ENCODE results near the gene AFG1L.
A peak's percentile ranks its signal among the peaks of the same experiment; 100 is the strongest.

The AFG1L gene

GRCh38 chr6:108555399-108556052, 260.7 kb downstream of the AFG1L start:
- no peak overlapping the region for H3K27ac ChIP-seq (ENCODE audit: low read length)
- H4K20me1 ChIP-seq (ENCODE audit: insufficient read depth, low read length) = no peaks in the 10 kb centered on the region
- H3K4me2 ChIP-seq (ENCODE audit: low read length) = no peak overlapping the region
- TF ChIP-seq CTCF (IDR thresholded peaks at IDR 0.05; ENCODE audit: low read depth, low read length) = no peak
- TF ChIP-seq EZH2phosphoT487 (IDR thresholded peaks at IDR 0.05; ENCODE audit: low read depth) = no peak
- H3K9ac ChIP-seq (ENCODE audit: low read length) = no peak overlapping the region
- peaks cover 5% of the 10 kb centered on the region; the same call in 1 of the 2 replicates for H3K4me1 ChIP-seq (ENCODE audit: low read length)
- no peaks in the 10 kb centered on the region for H3K36me3 ChIP-seq (replicated peaks; ENCODE audit: low read depth, low read length)
- peaks cover 26% of the 10 kb centered on the region for H3K27me3 ChIP-seq (ENCODE audit: low read depth, low read length)
- H3K9me3 ChIP-seq (ENCODE audit: insufficient read depth, low read length) = no peaks in the 10 kb centered on the region
- H2AFZ ChIP-seq (ENCODE audit: low read depth, low read length) = no peak overlapping the region
- H3K4me3 ChIP-seq (ENCODE audit: low read length) = no peak overlapping the region
- no peaks in the 10 kb centered on the region for H3K79me2 ChIP-seq (ENCODE audit: low read length)

- no peak overlapping the region for H3K4me2 ChIP-seq (ENCODE audit: low read length)
- H3K9me3 ChIP-seq (ENCODE audit: insufficient read depth, low read length) = no peaks in the 10 kb centered on the region
- no peaks in the 10 kb centered on the region for H4K20me1 ChIP-seq (ENCODE audit: insufficient read depth, low read length)
- no peaks in the 10 kb centered on the region for H3K79me2 ChIP-seq (ENCODE audit: low read length)
- H2AFZ ChIP-seq (ENCODE audit: low read depth, low read length) = no peak overlapping the region
- peaks cover 5% of the 10 kb centered on the region; the same call in 1 of the 2 replicates for H3K4me1 ChIP-seq (ENCODE audit: low read length)
- no peaks in the 10 kb centered on the region for H3K36me3 ChIP-seq (replicated peaks; ENCODE audit: low read depth, low read length)
- H3K9ac ChIP-seq (ENCODE audit: low read length) = no peak overlapping the region
- no peak overlapping the region for H3K27ac ChIP-seq (ENCODE audit: low read length)
- no peak for TF ChIP-seq CTCF (IDR thresholded peaks at IDR 0.05; ENCODE audit: low read depth, low read length)
- no peak for TF ChIP-seq EZH2phosphoT487 (IDR thresholded peaks at IDR 0.05; ENCODE audit: low read depth)
- no peak overlapping the region for H3K4me3 ChIP-seq (ENCODE audit: low read length)
- H3K27me3 ChIP-seq (ENCODE audit: low read depth, low read length) = peaks cover 26% of the 10 kb centered on the region
Observed at GRCh38 chr6:108556250-108556649, 261.4 kb downstream of the AFG1L start.

- Histone ChIP-seq H2AFZ (ENCODE audit: low read depth, low read length) (peak overlapping the region; percentile 80; the same call in 1 of the 2 replicates), H3K27ac (ENCODE audit: low read length) (no peak overlapping the region), H3K4me3 (ENCODE audit: low read length) (peak overlapping the region; percentile 97), H3K4me2 (ENCODE audit: low read length) (peak overlapping the region; percentile 92), H3K79me2 (ENCODE audit: low read length) (no peaks in the 10 kb centered on the region), H3K4me1 (ENCODE audit: low read length) (peaks cover 5% of the 10 kb centered on the region; the same call in 1 of the 2 replicates), H4K20me1 (ENCODE audit: insufficient read depth, low read length) (no peaks in the 10 kb centered on the region; the same call in 1 of the 2 replicates), H3K9ac (ENCODE audit: low read length) (peak overlapping the region; percentile 81), H3K36me3 (replicated peaks; ENCODE audit: low read depth, low read length) (no peaks in the 10 kb centered on the region), H3K9me3 (ENCODE audit: insufficient read depth, low read length) (no peaks in the 10 kb centered on the region), H3K27me3 (ENCODE audit: low read depth, low read length) (peaks cover 31% of the 10 kb centered on the region)
- TF ChIP-seq EZH2phosphoT487 (IDR thresholded peaks at IDR 0.05; ENCODE audit: low read depth) (no peak), CTCF (IDR thresholded peaks at IDR 0.05; ENCODE audit: low read depth, low read length) (no peak)
Observed at GRCh38 chr6:108556866-108557493, 262.1 kb downstream of the AFG1L start.

Data from OCI-LY3 (cell line).